COR-L47 (cell line): ENCODE results near the gene ECT2L.

Experiments used
- DNase-seq: peaks from one replicate; lab custom pipeline; 2025; lab: John Stamatoyannopoulos, UW

The ECT2L gene

DNA sequence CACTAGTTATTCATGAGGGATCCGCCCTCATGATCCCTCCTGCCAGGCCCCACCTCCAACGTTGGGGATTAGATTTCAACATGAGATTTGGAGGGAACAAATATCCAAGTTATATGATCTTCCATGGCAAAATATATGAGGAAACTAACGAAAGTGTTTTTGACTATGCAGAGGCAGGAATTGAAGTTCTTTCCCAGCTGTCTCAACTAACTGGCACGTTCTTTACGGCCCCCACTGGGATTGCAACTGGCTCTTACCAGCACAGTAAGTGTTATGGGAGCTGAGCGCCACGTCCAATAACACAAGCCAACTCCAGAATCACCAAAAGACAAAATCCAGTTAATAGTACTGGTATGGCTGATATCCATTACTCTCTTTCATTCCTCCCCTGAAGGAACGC lies 66.6 kb downstream of the ECT2L start:
- DNase-seq = no peak

DNA sequence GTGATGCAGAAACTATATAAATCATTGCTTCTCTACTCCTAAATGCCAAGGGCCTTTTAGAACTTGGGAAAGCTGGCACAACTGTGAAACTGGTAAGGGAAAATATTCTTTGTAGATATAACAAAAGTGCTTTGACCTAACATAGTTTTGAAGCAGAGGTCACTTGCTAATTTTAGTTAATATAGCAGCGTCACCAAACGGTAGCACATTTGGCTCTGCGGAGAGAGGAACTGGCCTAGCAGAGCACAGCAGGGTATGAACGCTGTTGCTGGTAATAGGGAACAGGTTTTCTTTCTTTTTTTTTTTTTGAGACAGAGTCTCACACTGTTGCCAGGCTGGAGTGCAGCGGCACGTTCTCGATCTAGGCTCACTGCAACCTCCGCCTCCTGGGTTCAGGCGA lies 67.4 kb downstream of the ECT2L start:
- no peak for DNase-seq

DNA sequence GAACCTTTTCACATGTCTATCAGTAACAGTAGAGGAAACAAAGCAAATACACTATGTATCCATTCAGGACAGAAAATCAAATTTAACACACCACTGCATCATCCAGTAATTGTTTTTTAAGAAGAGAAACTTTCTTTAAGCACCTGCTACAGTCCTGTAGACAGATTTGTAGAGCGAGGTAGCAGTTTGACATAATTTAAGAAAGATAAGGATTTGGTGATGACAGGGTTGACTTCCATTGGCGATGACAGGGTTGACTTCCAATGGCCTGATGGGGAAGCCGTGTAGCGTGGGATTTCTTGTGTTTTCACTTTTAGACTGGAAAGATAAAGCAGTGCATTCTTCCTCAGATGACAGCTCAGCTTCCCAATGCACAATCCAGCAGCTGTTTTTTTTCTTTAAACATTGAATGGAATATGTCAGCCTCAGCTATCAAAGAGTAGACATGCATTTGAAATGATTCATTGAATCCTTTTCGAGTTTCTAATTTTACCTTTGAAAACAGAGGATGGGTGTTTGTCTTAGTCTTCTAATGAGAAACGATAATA lies 68.5 kb downstream of the ECT2L start:
- no peak for DNase-seq

DNA sequence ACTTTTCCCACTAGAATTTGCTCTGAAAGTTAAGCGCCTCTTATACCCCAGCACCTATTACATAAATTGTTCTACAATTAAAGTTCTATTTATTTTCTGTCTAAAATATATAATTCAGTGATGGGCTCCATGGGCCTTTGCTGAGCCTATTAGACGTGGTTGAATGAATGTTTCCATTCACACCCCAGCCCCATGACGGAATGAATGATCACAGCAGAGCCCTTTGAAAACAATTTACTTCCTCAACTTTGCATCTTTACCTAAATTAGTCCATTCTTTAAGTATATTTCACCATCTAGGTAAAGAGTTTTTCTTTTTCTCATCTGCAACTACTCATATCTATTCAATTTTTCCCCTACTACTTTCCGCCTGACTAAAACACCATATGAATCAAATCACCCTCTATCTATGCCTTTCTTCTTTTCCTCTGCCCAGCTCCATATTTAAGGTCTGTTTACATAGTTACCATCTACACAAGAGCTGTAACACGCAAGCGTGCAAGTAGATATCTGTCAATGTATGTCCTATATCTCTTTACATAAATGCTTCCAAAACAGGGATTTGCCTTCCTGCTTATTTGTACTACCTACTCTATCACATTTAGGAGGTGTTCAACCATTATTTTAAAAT lies 69.7 kb downstream of the ECT2L start:
- DNase-seq = no peak

DNA sequence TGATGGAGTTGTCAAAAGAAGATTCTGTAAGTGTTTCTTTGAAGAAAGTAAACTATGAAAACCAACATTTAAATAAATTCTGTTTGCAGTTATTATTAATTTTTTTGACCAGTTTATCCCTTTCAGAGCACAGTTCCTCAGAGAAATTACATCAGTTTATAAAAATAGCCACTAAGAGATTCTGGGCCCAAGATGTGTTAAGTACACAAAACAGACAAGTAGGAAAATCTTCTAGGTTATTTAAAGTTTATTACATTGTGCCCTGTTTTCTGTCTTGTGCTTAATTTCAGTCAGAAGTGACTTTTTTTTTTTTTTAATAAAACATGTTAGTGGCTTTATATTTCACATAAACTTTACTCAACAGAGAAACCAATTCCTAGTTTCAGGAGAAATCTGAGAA lies 72.3 kb downstream of the ECT2L start:
- no peak for DNase-seq

DNA sequence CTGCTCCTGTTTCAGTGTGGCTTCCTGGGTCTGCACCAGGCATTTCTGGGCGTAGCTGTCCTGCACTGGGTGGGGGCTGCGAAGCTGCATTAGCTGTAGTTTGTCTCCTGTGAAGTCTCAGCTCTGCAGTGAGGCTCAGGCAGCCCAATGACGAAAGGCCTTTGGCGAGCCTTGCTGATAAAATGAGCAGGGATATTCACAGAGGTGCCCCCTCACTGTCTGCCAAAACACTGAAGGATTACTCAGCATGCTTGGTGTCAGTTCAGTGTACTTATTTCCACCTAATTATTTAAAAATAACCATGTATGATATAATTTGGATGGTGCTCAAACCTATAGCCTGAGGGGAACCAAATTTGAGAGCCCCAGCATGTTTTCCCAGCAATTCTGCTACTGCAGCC lies 73.5 kb downstream of the ECT2L start:
- DNase-seq = no peak

DNA sequence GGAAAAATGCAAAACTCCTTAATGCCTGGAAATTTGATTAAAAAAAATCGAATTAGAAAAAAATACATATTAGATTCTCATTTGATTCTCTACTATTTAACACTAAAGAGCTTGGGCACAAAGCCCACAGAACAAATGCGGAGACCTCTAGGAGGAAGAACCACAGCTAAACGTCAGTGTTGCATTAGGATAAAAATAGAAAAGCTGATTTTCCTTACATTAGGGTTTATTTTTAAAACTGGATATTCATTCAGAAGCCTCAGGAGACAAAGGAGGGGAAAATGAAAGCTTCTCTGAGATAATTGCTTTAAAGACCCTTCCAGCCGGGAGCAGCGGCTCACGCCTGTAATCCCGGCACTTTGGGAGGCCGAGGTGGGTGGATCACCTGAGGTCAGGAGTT lies 77.3 kb downstream of the ECT2L start:
- no peak for DNase-seq

DNA sequence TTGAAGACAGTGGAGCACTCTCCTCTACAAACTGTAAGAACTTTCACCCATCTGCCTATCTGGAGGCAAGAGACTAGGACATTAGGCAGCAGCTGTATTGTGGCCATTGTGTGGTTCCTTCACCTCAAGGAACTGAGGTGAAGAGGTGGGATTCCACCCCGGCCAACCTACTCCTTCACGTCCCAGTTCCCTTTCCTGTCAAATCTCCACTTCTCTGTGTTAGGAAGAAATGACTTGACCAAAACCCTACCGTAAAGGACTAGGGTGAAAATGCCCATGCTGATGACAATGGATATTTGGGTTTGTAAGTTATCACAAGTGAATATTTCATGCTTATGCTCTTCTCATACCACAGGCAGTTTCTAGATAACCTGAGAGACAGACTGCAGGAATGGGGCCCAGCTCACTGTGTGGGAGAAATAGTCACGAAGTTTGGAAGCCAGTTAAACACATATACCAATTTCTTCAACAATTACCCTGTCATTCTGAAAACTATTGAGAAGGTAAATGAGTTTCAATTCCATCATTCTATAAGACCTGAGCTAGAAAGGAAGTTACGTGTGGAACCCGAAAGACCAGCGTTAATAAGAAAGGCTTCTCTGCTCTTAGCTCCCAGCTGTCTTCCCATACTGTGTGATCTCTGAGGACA lies 86.6 kb downstream of the ECT2L start:
- DNase-seq = no peak

DNA sequence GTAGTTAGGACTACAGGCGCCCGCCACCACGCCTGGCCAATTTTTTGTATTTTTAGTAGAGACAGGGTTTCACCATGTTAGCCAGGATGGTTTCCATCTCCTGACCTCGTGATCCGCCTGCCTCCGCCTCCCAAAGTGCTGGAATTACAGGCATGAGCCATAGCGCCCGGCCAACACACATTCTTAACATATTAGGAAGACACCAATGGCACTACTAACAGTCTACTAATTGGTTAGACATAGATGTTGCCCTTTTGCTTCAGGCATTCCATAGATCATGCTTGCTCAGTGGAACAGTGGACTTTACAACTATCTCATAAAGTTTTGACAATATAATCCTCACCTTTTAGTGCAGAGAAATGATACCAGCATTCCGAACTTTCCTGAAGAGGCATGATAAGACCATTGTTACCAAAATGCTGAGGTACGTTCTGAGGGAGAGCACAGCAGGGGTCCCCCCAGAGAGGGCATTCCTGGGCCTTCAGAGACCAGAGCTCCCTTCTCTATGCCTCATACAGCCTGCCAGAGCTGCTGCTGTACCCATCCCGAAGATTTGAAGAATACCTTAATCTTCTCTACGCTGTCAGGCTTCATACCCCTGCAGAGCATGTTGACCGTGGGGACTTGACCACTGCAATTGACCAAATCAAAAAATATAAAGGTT lies 89.4 kb downstream of the ECT2L start:
- DNase-seq = no peak

DNA sequence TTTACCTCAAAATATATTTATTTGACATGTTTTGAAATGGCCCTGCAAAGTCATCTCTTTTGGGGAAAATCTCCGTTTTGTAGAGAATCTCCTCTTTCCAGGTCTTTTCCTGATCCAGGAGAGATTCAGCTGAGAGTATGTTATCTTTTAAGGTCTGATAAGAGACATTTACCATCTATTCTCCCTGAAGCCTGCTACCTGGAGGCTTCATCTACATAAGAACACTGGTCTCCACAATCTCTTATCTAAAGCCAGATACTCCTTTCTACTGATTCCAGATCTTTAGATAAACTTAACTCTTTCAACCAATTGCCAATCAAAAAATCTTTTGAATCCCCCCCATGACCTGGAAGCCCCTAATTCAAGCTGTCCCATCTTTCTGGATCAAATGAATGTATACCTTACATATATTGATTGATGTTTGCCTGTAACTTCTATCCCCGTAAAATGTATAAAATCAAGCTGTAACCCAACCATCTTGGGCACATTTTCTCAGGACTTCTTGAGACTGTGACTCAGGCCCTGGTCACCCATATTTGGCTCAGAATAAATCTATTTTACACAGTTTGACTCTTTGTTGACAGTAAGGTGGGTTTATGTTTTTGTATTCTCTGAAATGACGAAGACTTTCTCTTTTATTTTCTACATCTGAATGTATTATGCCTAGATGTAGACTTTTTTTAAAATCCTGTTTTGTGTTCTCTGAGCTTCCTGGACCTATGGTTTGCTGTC lies 95.5 kb downstream of the ECT2L start:
- no peak for DNase-seq

DNA sequence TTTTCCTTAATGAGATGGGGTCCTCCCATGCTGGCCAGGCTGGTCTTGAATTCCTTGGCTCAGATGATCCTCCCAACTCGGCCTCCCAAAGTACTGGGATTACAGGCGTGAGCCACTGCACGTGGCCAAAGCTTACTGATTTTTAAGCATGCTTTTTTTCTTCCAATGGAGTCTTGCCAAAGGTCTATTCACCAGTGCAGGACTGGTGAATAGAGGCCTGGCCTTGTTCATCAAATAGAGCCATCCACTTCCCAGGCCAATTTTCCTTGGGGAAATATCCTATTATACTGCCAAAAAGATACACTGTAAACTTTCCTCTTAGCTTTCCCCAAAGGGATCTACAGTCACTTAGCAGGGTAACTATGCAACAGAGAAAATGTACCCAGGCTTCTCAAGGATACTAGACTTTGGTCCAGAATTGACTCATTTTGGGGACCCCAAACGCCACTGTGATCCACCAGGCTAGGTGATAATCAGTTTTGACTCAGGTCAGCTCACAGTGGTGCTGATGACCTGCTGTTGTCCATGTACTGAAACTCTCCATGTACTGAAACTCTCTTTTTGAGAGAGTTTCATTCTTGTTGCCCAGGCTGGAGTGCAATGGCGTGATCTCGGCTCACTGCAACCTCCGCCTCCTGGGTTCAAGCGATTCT lies 100.3 kb downstream of the ECT2L start:
- DNase-seq = no peak

DNA sequence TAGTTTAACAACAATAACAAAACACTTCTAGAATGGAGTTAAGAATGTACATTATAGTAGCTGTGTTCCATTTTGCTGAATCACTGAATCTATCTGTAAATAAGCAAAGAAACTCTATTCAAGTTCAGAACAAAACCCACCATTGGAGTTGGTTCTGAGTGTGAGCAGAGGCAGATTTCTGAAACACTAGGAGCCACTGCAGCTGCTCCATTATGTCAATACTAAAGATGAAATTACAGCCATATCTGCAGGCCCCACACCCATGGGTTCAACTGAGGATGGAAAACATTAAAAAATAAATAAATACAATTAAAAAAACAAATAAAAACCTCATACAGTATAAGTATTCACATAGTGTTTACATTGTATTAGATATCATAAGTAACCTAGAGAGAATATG lies 101.1 kb downstream of the ECT2L start:
- no peak for DNase-seq

DNA sequence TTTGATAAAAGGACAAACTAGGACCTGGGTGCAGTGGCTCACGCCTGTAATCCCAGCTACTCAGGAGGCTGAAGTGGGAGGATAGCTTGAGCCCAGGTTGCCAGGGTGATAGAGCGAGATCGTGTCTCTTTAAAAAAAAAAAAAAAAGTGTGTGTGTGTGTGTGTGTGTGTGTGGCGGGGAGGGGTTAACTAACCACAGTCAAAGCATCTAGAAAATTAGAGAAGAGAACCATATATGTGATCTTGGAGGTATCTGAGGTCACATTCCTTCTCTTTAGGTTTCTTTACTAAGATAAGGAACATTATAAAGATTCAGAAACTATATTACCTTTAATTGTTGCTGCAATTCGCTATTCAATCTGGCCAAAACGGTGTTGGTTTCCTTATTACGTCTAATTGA lies 111.3 kb downstream of the ECT2L start:
- DNase-seq = no peak

DNA sequence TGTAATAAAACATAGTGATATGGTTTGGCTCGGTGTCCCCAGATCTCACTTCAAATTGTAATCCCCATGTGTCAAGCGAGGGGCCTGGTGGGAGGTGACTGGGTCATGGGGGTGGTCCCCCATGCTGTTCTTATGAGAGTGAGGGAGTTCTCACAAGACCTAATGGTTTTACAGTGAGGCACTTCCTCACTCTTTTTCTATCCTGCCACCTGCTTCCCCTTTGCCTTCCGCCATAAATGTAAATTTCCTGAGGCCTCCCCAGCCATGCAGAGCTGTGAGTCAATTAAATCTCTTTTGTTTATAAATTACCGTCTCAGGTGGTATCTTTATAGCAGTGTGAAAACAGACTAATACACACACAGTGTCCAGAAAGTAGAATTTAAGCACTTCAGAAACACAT lies 113.6 kb downstream of the ECT2L start:
- DNase-seq = no peak

DNA sequence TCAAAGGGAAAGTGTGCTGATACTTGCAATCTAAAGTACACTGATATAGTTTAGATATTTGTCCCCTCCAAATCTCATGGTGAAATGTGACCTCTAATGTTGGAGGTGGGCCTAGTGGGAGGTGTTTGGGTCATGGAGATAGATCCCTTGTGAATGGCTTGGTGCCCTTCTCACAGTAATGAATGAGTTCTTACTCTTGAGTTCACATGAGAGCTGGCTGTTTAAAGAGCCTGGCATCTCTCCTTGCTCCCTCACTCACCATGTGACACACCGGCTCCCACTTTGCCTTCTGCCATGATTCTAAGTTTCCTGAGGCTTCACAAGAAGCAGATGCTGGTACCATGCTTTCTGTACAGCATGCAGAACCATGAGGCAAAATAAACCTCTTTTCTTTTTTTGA lies 114.1 kb downstream of the ECT2L start:
- no peak for DNase-seq

DNA sequence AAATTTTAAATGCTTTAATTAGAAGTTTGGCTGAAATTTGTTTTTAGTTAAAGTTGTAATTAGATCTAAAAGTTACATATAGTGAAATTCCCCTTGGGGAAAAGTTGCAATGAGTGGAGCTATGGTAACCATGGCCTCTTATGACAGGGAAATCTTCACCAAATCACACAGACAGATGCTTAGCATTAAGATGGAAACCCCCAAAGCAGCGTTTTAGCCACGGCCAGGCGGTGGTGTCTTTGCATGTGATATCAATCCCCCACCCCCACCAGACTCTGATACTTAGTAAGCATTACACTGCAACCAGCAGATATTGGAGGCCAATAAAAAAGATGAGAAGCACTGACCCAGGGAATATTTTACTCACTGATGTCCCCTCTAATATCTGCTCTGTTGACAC lies 116.4 kb downstream of the ECT2L start:
- DNase-seq = no peak

DNA sequence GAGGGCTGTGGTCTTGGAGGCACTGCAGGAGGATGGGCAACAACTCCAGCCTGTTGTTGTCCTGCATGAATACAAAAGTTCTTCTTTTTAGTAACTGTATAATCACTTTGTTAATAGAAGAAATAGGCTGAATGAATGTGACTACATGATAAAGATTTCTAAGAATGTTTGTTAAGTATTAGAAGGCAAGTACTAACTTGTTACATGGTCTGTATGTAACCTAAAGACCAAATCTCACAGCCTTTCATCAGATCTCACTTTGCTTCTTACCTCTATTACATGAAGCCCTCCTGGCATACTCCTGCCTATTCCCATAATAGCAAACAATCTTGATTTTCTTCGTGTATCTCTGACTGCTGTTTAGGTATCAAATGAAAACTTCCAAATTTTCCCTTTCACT lies 118.8 kb downstream of the ECT2L start:
- no peak for DNase-seq

DNA sequence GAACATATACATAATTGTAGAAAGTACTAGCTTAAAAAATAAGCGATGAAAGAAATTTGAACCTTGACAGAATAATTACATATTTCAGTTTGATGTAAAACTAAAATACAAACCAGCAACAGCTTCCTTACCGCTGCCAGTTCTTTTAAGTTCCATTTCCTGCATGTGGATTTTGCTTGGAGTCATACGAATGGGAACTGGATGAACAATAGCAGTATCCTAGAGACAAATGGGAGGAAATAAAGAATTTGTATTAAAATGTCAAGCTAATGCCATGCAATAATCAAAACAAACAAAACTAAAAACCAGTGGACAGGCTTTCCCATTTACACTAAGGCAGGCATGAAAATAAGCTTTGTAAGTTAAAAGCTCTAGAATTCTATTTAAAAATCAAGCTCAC lies 125.0 kb downstream of the ECT2L start:
- no peak for DNase-seq

DNA sequence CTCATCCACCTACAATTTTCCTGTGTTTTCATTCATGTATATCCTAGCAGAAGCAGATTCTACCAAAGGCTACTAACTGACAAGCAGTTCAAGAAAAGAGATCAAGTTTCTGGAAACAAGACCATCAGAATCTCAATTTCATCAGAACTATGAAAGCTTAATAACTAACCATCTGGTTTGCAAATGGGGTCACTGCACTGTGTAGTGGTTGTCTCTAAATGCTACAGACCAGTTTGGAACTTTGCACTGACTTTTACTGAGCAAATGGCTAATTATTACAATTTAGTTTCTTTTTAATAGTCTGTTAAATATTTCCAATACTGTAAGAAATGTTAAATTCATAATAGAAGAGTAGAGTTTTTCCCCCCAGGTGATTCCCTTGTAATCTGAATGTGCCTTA lies 127.7 kb downstream of the ECT2L start:
- DNase-seq = no peak

DNA sequence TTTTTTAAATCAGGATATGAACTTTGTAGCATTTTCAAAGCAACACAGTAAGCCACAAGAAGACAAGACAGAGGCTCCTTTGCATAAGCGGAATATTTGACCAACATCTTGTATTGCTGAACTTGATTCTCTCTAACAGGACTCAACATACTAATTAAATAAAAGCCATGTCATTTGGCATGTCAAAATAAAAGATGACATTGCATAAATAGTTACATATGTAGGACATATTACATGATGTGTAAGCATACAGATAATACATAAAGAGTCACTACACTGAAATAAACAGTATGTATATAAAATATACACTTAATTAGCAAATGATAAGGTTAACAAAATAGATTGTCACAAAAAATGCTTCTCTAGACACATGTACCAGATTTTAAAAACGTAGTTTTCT lies 129.9 kb downstream of the ECT2L start:
- no peak for DNase-seq

DNA sequence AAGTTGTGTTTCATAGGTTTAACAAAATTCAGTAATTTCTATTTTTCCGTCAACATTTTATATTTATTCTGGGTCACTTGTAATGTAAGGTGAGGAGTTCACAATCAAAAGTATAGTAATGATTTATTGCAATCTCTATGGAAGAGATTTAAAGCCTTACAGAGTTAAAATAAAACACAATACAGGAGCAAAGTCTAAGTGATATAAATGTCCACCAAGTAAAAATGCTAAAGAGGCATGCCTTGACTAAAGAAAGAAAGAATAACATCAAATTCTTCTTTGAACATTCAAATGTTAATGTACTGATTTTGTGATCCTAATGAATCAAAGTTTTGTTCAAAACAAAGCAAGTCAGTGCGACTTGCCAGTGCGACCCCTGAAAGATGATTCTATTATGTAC lies 130.7 kb downstream of the ECT2L start:
- no peak for DNase-seq

DNA sequence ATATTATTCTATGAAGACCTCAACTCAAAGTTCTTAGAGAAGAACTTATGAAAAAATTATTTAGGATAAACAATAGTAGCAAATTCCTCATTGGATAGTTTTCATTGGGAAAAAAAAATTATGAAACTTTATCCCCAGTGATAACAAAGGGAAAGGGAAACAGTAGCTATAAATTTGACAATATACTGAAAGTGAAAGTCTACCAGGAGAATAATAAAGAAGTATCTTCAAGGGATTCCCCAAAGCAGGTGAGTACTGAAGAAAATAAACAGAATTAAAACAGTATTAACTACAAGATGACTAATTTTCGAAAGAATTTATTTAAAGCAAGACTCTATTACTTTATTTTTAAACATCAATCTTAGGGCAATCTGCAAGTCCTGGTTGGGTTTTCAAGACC lies 135.8 kb downstream of the ECT2L start:
- no peak for DNase-seq
